HepG2 (cell line): ENCODE results near the gene FAM131A. TPM values are rescaled to one million over a fixed set of nuclear protein-coding genes. Genes with fewer than 3 reads are reported as not detected.

Experiments used
- ADNP ChIP-seq: sonication (generic); formaldehyde crosslinking; IDR thresholded peaks from 2 replicates; pipeline ENCODE4 v1.4.0; 2020; ENCODE audit warnings: missing genetic modification reagents
- AGO1 ChIP-seq: fragments of 200-400 bp; formaldehyde crosslinking; IDR thresholded peaks from 2 replicates; pipeline ENCODE4 v1.6.1; 2017; ENCODE audit warnings: mild to moderate bottlenecking, low read depth, low read length, moderate library complexity; ENCODE audit not compliant: poor library complexity, severe bottlenecking
- EP300 ChIP-seq, 3 experiments: sonication (generic) in 1 of 3; formaldehyde crosslinking in 1 of 3; IDR thresholded peaks; 2 replicates each; pipeline versions ENCODE4 v1.5.1 to v1.6.1; 2011 to 2020; ENCODE audit warnings: low read depth in 2 of 3, low read length in 2 of 3, borderline replicate concordance in 1 of 3, improper control_type of control experiment in 1 of 3, mild to moderate bottlenecking in 1 of 3, missing genetic modification reagents in 1 of 3, moderate library complexity in 1 of 3
- HDAC2 ChIP-seq: sonication (generic); formaldehyde crosslinking; IDR thresholded peaks from 2 replicates; pipeline ENCODE4 v1.4.0; 2020; ENCODE audit warnings: missing genetic modification reagents
- KAT8 ChIP-seq: IDR thresholded peaks from 2 replicates; pipeline ENCODE4 v1.6.1; 2016; ENCODE audit warnings: missing genetic modification reagents, missing compliant biosample characterization
- PITX1 ChIP-seq: sonication (generic); formaldehyde crosslinking; IDR thresholded peaks from 2 replicates; pipeline ENCODE4 v1.5.1; 2020; ENCODE audit warnings: mild to moderate bottlenecking, missing genetic modification reagents
- PTBP1 ChIP-seq: fragments of 200-400 bp; formaldehyde crosslinking; IDR thresholded peaks from 2 replicates; pipeline ENCODE4 v1.6.1; 2018; ENCODE audit warnings: low read length, low read depth; ENCODE audit not compliant: poor library complexity, severe bottlenecking
- RBFOX2 ChIP-seq: fragments of 200-400 bp; formaldehyde crosslinking; IDR thresholded peaks from 2 replicates; pipeline ENCODE4 v1.6.1; 2017; ENCODE audit warnings: low read depth, mild to moderate bottlenecking, low read length
- RBM39 ChIP-seq: fragments of 200-400 bp; formaldehyde crosslinking; IDR thresholded peaks from one replicate; pipeline ENCODE4 v1.6.1; 2018; ENCODE audit warnings: antibody characterized with exemption, mild to moderate bottlenecking, low read depth, low read length; ENCODE audit not compliant: poor library complexity, severe bottlenecking
- TOE1 ChIP-seq: sonication (generic); formaldehyde crosslinking; IDR thresholded peaks from 2 replicates; pipeline ENCODE4 v1.4.0; 2020; ENCODE audit warnings: mild to moderate bottlenecking, missing genetic modification reagents
- ZHX2 ChIP-seq, 2 experiments: sonication (generic) in 1 of 2; formaldehyde crosslinking in 1 of 2; IDR thresholded peaks; 2 replicates each; pipeline versions ENCODE4 v1.6.1 to v1.9.0; 2014 to 2022; ENCODE audit warnings: antibody characterized with exemption in 1 of 2, borderline replicate concordance in 1 of 2, inconsistent platforms in 1 of 2, low read depth in 1 of 2, missing genetic modification reagents in 1 of 2
- ZMYM3 ChIP-seq: sonication (generic); formaldehyde crosslinking; IDR thresholded peaks from 2 replicates; pipeline ENCODE4 v1.5.1; 2020; ENCODE audit warnings: mild to moderate bottlenecking, missing genetic modification reagents
- ZNF138 ChIP-seq: sonication (generic); formaldehyde crosslinking; IDR thresholded peaks from 2 replicates; pipeline ENCODE4 v1.5.0; 2020; ENCODE audit warnings: mild to moderate bottlenecking, low read depth, missing genetic modification reagents
- ZNF570 ChIP-seq: sonication (generic); formaldehyde crosslinking; IDR thresholded peaks from 2 replicates; pipeline ENCODE4 v1.4.0; 2020; ENCODE audit warnings: mild to moderate bottlenecking, missing genetic modification reagents, borderline replicate concordance
- ZNF629 ChIP-seq: sonication (generic); formaldehyde crosslinking; conservative IDR thresholded peaks from 2 replicates; pipeline ENCODE4 v1.5.0; 2020; ENCODE audit warnings: missing genetic modification reagents
- ZNF788 ChIP-seq: sonication (generic); formaldehyde crosslinking; IDR thresholded peaks from 2 replicates; pipeline ENCODE4 v1.5.0; 2020; ENCODE audit warnings: mild to moderate bottlenecking, missing genetic modification reagents, borderline replicate concordance
- polyA plus RNA-seq, 8 experiments: library from polyadenylated mRNA; depleted of rRNA in 3 of 8; stranded (reverse) in 7 of 8; unstranded in 1 of 8; fragments of >200 nt; fragmentation: Illumina TruSeq in 4 of 8; extraction: Trizol in 4 of 8; gene quantifications; 2 replicates each; pipeline versions ENCODE4 v1.2.1 to v1.2.3, GENCODE V29; 2011 to 2016; ENCODE audit warnings: low read depth in 4 of 8, missing spikeins in 1 of 8, mixed read lengths in 1 of 8; ENCODE audit not compliant: insufficient read depth in 1 of 8
- total RNA-seq, 5 experiments: library from RNA; depleted of rRNA; stranded (reverse); fragments of >200 nt; fragmentation: Illumina TruSeq; extraction: Trizol; gene quantifications; 2 replicates each; pipeline ENCODE4 v1.2.3, GENCODE V29; 2016; ENCODE audit warnings: low read depth in 1 of 5
- TF ChIP-seq, protein P1 (sequence below): IDR thresholded peaks from 2 replicates; pipeline ENCODE4 v1.6.1; 2016; ENCODE audit warnings: missing genetic modification reagents, missing compliant biosample characterization

FAM131A gene
- total and polyA plus RNA-seq, 2 of the 13 experiments (the other 11 are each of a cell fraction or from before 2014, with no cell fraction given): 9.2 to 9.3 TPM

GRCh38 chr3:184381261-184382224 is 44.1 kb downstream of the FAM131A start (continued):
- TF ChIP-seq ZHX2 (IDR thresholded peaks at IDR 0.05; ENCODE audit: low read depth): no peak
- TF ChIP-seq ZHX2 (CRISPR knock-in tag; IDR thresholded peaks at IDR 0.05; ENCODE audit: borderline replicate concordance): no peak
- TF ChIP-seq ADNP: no peak
- TF ChIP-seq ZNF629 (CRISPR knock-in tag): peak; percentile 91
- TF ChIP-seq ZNF570 (CRISPR knock-in tag): no peak
- TF ChIP-seq EP300 (IDR thresholded peaks at IDR 0.05; ENCODE audit: low read depth in 2 of 2, low read length in 2 of 2): no peak
- TF ChIP-seq EP300 (CRISPR knock-in tag; IDR thresholded peaks at IDR 0.05; ENCODE audit: borderline replicate concordance): no peak
- peak; percentile 9 for TF ChIP-seq AGO1
- TF ChIP-seq TOE1 (CRISPR knock-in tag): no peak
- TF ChIP-seq KAT8: no peak
- TF ChIP-seq PITX1 (CRISPR knock-in tag): no peak
- TF ChIP-seq, protein P1, sequence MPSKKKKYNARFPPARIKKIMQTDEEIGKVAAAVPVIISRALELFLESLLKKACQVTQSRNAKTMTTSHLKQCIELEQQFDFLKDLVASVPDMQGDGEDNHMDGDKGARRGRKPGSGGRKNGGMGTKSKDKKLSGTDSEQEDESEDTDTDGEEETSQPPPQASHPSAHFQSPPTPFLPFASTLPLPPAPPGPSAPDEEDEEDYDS: no peak
- TF ChIP-seq ZMYM3 (CRISPR knock-in tag): 0 out of 2 replicates have a peak, but pooled peaks have one; percentile 39
- TF ChIP-seq RBM39: no peak
- no peak for TF ChIP-seq ZNF138 (CRISPR knock-in tag)
- no peak for TF ChIP-seq HDAC2 (CRISPR knock-in tag)
- no peak for TF ChIP-seq PTBP1
- 0 out of 2 replicates have a peak, but pooled peaks have one; percentile 31 for TF ChIP-seq RBFOX2
- TF ChIP-seq ZNF788 (CRISPR knock-in tag): no peak
